Stimulated activated CD4-positive, alpha-beta T cell treated with anti-CD3 and anti-CD28 coated beads, Interleukin-1b, Interleukin-23, amount 100 ng/mL, for 4 hours (primary cell): Measurements from ENCODE around the gene SSR1.
"Not testable (repeated sequence)": the region's sequence is repeated elsewhere in the genome, so short reads cannot be mapped to it uniquely, and the experiment has no call there.

Source experiments
- DNase-seq, 2 donors: peaks; one replicate each; pipeline ENCODE4 v3.0.0-alpha.2; 2020; ENCODE audit warnings: low read depth in 2 of 2

Gene SSR1

GRCh38 chr6:7312616-7313504 is at the start of gene SSR1:
Gene SSR1, minus strand, starts transcription at chr6:7313199. Its CDS starts 79 bp downstream, at chr6:7313120.
- peak; percentile 85 to 90 for DNase-seq

GRCh38 chr6:7351916-7352315 is 38.9 kb upstream of the SSR1 start:
- DNase-seq: not testable (repeated sequence)

DNA sequence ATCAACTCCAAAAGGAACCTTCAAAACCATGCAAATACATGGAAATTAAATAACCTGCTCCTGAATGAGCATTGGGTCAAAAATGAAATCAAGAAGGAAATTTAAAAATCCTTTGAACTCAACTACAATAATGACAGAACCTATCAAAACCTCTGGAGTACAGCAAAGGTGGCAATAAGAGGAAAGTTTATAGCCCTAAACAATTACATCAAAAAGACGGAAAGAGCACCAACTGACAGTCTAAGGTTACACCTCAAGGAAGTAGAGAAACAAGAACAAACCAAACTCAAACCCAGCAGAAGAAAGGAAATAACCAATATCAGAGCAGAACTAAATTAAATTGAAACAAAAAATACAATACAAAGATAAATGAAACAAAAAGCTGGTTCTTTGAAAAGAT is 37.6 kb upstream of the SSR1 start:
- DNase-seq: not testable (repeated sequence)

DNA sequence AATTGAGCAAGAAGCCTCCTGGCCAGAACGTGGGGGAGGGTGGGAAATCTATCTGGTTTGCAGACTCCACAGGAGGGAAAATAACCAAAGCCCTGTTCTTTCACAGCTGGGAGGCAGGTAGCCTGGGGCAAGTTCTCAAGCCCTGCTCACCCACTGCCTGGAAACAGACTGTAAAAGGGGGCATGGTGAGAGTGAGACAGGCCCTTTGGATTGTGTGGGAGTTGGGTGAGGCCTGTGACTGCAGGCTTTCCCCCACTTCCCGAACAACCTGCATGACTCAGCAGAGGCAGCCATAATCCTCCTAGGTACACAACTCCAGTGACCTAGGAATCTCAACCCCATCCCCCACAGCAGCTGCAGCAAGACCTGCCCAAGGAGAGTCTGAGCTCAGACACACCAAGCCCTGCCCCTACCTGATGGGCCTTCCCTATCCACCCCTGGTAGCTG is 34.6 kb upstream of the SSR1 start:
- DNase-seq: not testable (repeated sequence)

GRCh38 chr6:7344773-7345450 is 31.9 kb upstream of the SSR1 start:
- DNase-seq: not testable (repeated sequence)

GRCh38 chr6:7343546-7344475 is 30.8 kb upstream of the SSR1 start:
- DNase-seq: no peak

GRCh38 chr6:7341989-7342742 is 29.2 kb upstream of the SSR1 start:
- no peak for DNase-seq

- no peak for DNase-seq
These were observed 28.3 kb upstream of the SSR1 start for GRCh38 chr6:7341271-7341670.

- not testable (repeated sequence) for DNase-seq
These were observed 26.2 kb upstream of the SSR1 start for GRCh38 chr6:7339007-7339732.

- DNase-seq: no peak
These were observed 25.0 kb upstream of the SSR1 start for GRCh38 chr6:7338031-7338430.

DNA sequence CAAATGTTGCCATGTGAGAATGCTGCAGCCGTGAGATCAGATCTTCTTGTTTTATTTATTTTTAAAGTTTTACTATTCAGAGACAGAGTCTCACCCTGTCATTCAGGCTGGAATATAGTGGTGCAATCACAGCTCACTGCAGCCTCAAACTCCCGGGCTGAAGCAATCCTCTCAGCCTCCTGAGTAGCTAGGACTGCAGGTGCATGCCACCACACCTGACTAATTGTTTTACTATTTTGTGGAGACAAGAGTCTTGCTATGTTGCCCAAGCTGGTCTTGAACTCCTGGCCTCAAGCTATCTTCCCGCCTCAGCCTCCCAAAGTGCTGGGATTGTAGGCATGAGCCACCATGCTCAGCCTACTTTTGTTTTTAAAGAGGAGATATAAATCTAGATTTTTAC is 22.5 kb upstream of the SSR1 start:
- no peak for DNase-seq

- no peak for DNase-seq
These were observed 21.7 kb upstream of the SSR1 start for GRCh38 chr6:7334685-7335084.

DNA sequence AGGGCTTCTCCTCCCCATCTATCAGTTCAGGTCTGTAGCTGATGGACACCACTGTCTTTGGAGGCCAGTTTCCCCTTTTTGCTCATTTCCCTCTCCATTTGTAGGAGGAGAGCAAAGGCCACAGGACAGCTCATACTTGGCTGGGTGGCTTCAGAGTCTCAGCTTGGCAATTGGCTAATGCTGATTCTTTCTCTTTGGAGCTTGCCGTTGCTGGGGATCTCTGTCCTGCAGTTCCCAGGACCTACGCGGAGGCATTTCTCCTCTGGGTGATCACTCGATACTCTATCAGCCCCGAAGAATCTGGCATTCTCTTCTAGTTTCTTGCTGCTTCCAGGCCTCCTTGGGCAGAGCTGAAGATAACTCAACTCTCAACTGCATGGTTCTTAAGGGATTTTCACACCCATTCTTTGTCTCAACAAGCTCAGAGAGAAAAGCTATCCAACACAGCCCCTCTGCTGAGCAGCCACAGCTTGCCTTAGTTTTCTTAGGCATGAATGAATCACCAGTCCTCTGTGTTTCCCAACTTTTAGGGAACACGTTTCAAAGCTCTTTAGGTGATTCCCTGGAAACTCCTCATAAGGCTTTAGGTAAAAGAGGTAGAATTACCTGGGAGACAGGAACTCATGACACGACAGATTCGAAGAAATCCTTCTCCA is 19.2 kb upstream of the SSR1 start:
- no peak for DNase-seq

DNA sequence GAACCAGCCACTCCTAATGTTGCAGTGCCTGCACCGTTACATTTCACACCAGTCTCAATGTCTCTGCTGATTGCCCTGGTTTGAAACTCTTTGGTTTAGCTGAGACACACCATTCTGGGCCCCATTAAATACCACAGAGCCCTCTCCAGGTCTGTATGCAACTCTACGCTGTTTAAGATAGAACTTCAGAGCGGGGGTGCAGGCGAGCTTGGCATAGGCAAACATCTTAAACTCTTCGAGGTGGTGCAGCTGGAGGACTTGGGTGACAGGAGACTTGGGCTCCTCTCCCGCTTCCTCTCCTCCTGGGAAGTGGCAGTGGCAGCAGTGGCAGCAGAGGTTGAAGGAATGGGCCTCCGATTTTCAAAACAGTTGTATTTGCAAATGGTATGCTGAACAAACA is 18.5 kb upstream of the SSR1 start:
- DNase-seq: no peak

DNA sequence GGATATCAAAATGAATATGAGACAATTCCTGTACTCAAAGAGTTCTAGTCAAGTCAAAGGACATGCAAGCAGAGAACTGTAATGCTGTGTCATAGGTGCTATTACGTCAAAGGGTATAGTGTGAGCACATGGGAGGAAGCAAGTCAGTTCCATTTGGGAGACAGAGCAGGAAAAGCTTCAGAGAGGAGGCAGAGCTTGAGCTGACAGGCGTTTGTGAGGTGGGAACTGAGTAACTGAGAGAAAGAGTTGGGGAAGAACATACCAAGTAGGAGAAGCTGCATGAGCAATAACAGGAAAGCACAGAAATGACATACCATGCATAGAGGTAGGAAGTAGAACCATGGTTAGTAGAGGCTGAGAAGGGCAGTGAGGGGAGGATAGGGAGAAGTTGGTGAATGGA is 15.2 kb upstream of the SSR1 start:
- no peak for DNase-seq

- no peak for DNase-seq
These were observed 12.8 kb upstream of the SSR1 start for GRCh38 chr6:7325750-7326149.

- no peak for DNase-seq
These were observed 11.5 kb upstream of the SSR1 start for GRCh38 chr6:7324520-7324919.

GRCh38 chr6:7323074-7323473 is 10.1 kb upstream of the SSR1 start:
- DNase-seq: no peak

- DNase-seq: not testable (repeated sequence)
These were observed 8.9 kb upstream of the SSR1 start for GRCh38 chr6:7321866-7322265.

DNA sequence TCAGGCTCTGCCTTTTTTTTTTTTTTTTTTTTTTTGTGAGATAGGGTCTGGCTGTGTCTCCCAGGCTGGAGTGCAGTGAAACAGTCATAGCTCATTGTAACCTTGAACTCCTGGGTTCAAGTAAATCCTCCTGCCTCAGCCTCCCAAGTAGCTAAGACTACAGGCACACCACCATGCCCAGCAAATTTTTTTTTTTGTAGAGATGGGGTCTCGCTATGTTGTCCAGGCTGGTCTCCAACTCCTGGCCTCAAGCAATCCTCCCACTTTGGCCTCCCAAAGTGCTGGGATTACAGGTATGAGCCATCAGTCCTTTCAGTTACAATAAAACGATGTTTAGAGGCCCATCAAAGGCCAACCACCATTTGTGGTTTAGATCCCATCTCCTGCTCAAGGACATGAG is 6.4 kb upstream of the SSR1 start:
- DNase-seq: not testable (repeated sequence)
